Ramos (cell line): ENCODE data around the gene IQCK.
"Not testable (repeated sequence)": the region's sequence is repeated elsewhere in the genome, so short reads cannot be mapped to it uniquely, and the experiment has no call there.

Experiments
- in situ Hi-C: fragments of 300-500 bp; cut with MboI; formaldehyde crosslinking; loops from one replicate; pipeline ENCODE4 v1.14.3; 2022; ENCODE audit warnings: low sequenced_read_pairs; ENCODE audit not compliant: unreplicated experiment

IQCK gene, protein sequence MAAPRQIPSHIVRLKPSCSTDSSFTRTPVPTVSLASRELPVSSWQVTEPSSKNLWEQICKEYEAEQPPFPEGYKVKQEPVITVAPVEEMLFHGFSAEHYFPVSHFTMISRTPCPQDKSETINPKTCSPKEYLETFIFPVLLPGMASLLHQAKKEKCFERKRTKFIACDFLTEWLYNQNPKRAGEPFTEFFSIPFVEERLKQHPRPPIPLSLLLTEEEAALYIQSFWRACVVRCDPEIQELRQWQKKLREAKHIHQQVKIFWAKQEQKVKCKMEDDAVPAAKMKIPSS

DNA sequence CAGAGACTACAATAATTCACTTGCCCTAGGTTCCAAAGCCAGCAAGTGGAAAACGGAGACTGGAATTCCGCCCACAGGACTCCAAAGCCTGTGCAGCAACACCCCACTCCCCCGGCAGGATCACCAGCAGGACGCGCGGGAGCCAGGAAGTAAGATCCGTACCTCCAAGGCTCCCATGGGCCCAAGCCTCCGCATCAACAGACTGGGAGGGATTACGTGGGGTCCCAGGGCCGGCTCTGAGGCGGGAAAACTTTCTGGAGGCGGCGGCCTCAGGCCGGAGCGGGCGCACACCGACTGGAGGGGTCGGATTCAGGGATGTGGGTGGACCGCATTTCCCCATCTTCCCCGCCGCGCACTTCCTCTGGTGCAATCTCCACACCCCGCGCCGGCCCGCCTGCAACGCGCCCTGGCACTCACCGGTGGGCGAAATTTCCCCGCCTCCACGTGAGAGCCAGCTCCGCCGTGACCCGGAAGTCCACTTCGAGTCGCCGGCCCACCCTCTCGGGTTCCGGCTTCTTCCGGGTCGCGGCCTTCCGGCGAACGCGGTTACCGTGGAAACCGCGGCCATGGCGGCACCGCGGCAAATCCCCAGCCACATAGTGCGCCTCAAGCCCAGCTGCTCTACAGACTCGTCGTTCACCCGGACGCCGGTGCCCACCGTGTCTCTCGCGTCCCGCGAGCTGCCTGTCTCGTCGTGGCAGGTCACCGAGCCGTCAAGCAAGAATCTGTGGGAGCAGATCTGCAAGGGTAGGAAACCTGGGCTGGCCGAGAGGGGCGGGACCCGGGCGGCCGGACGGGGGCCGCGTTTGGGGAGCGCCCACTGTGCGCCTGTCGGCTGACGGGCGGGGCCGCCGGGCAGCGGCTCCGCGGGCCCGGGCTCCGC is at the start of gene IQCK, which contains the start of gene KNOP1:
TSS of gene IQCK (plus strand) at position 531 of the 883 bp plus-strand sequence. CDS start at position 567, 36 bp downstream.
TSS of gene KNOP1 (minus strand) at position 487 of the 883 bp plus-strand sequence. CDS start 3,192 bp downstream, outside the sequence.
- in situ Hi-C loops = no loop called here

- in situ Hi-C loops = no loop called here
Measured at GRCh38 chr16:19672378-19672777, 45.7 kb upstream of the IQCK start.

GRCh38 chr16:19674485-19674884 is 43.6 kb upstream of the IQCK start:
- in situ Hi-C loops = no loop called here

GRCh38 chr16:19677402-19677801 is 40.7 kb upstream of the IQCK start:
- in situ Hi-C loops = no loop called here

- in situ Hi-C loops = no loop called here
Measured at GRCh38 chr16:19678804-19679203, 39.3 kb upstream of the IQCK start.

DNA sequence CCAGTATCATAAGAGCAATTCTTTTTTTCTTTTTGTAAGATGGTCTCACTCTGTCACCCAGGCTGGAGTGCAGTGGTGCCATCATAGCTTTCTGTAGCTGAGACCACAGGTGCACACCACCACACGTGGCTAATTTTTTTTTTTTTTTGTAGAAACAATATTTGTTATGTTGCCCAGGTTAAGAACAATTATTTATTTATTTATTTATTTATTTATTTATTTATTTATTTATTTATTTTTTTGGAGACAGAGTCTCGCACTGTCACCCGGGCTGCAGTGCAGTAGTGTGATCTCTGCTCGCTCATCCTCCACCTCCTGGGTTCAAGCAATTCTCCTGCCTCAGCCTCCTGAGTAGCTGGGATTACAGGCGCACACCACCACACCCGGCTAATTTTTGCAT is 38.8 kb upstream of the IQCK start:
- in situ Hi-C loops = not testable (repeated sequence)

GRCh38 chr16:19680881-19681340 is 37.2 kb upstream of the IQCK start:
- in situ Hi-C loops = no loop called here

GRCh38 chr16:19681637-19682036 is 36.4 kb upstream of the IQCK start:
- in situ Hi-C loops = no loop called here

GRCh38 chr16:19683453-19684236 is 34.4 kb upstream of the IQCK start:
- in situ Hi-C loops = no loop called here

DNA sequence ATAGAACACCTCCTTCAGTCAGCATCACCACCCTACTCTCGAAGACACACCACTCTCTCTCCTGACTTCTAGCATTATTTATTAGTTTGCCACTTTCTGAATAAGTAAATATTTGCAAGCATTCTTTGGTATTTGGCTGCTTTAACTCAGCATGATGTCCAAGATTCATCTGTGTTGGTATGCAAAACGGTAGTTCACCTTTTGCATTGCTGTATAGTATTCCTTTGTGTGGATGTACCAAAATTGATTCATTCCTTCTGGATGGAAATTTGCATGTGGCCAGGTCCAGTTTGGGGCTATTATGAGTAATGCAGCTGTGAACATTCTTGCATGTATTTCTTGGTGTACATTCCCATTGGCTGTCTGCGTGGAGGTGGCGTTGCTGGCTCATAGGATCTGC is 32.9 kb upstream of the IQCK start:
- in situ Hi-C loops = no loop called here

GRCh38 chr16:19687279-19687678 is 30.8 kb upstream of the IQCK start:
- in situ Hi-C loops = no loop called here

- in situ Hi-C loops = no loop called here
Measured at GRCh38 chr16:19688396-19689024, 29.6 kb upstream of the IQCK start.

GRCh38 chr16:19689342-19689741 is 28.7 kb upstream of the IQCK start:
- in situ Hi-C loops = no loop called here

DNA sequence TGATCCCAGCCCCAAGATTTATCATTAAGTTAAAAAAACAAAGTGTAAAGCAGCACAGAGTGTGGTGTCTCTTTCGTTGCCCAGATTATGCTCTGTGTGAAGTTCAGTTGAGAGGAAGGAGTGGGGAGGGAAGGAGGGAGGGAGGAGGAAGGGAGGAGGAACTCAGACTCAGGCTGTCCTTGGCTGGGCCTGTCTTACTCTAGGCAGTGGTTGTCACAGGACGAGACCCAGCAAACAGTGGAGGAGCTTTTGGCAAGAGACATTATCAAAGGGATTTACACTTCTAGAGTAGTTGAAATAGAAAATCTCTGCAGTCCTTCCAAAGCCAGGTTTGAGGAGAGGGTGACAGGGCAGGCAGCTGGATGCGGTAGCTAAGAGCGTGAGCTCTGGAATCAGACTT is 27.9 kb upstream of the IQCK start:
- in situ Hi-C loops = no loop called here

GRCh38 chr16:19691161-19691711 is 26.8 kb upstream of the IQCK start:
- in situ Hi-C loops = no loop called here

DNA sequence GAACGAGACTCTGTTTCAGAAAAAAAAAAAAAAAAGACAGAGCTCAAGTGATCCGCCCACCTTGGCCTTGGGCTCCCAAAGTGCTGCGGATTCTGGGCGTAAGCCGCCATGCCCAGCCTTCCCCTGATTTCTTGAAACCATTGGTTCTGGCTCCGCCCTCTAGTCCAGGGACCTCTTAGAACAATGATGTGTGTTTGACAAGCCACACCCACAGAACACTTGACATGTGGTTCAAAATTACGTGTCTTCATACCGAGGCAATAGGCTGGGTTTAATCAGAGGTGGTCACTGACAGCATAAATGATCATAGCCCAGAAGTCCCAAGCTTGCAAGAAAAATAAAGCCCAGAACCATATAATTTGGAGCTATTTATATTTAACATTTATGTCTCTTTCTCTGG is 23.1 kb upstream of the IQCK start:
- in situ Hi-C loops = no loop called here

GRCh38 chr16:19696328-19696727 is 21.7 kb upstream of the IQCK start:
- in situ Hi-C loops = no loop called here

- in situ Hi-C loops = no loop called here
Measured at GRCh38 chr16:19696961-19697360, 21.1 kb upstream of the IQCK start.

DNA sequence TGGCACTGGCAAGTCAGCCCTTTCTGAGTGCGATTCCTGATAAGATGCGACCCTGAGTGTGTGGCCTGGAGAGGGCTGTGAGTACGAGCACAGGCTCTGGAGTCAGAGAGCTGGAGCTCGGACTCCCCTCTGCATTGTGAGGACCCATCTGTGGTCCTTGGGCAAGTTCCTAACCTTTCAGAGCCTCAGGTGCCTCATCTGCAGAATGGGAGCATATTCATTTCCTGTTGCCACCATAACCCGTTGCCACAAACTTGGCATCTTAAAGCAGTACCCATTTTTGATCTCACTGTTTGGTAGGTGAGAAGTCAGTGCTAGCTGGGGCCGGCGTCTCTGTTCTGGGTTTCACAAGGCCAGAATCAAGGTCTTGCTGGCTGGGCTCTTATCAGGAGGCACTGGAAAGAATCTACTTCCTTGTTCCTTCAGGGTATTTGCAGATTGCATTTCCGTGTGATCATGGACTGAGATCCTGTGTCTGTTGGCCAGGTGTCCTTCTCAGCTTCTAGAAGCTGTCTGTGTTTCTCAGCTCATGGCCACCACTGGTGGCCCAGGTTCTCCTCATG is 20.2 kb upstream of the IQCK start:
- in situ Hi-C loops = no loop called here
